GM12865 (cell line): ENCODE measurements around the gene SCAF1.

Experiments
- DNase-seq: peaks from one replicate; pipeline ENCODE4 v3.0.0; 2010; ENCODE audit warnings: low read depth
- H3K4me3 ChIP-seq: 2 replicates; pipeline ENCODE4 v1.5.1; 2011; ENCODE audit warnings: mild to moderate bottlenecking, low read depth, low read length, control low read depth
- TF ChIP-seq, protein P1 (sequence below): IDR thresholded peaks from 2 replicates; pipeline ENCODE4 v1.5.1; 2011; ENCODE audit warnings: low read length, control low read depth, low read depth, inconsistent platforms; ENCODE audit not compliant: insufficient read depth; ENCODE audit errors: missing control alignments

SCAF1 gene

GRCh38 chr19:49683814-49684250 is 41.8 kb downstream of the SCAF1 start:
- no peak for DNase-seq
- TF ChIP-seq, protein P1, sequence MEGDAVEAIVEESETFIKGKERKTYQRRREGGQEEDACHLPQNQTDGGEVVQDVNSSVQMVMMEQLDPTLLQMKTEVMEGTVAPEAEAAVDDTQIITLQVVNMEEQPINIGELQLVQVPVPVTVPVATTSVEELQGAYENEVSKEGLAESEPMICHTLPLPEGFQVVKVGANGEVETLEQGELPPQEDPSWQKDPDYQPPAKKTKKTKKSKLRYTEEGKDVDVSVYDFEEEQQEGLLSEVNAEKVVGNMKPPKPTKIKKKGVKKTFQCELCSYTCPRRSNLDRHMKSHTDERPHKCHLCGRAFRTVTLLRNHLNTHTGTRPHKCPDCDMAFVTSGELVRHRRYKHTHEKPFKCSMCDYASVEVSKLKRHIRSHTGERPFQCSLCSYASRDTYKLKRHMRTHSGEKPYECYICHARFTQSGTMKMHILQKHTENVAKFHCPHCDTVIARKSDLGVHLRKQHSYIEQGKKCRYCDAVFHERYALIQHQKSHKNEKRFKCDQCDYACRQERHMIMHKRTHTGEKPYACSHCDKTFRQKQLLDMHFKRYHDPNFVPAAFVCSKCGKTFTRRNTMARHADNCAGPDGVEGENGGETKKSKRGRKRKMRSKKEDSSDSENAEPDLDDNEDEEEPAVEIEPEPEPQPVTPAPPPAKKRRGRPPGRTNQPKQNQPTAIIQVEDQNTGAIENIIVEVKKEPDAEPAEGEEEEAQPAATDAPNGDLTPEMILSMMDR: no peak
- H3K4me3 ChIP-seq: no peak overlapping the region

- DNase-seq: peak; percentile 48
- H3K4me3 ChIP-seq: no peak overlapping the region
- TF ChIP-seq, protein P1: peak; percentile 67
Observed at GRCh38 chr19:49684251-49684982, 42.4 kb downstream of the SCAF1 start.

DNA sequence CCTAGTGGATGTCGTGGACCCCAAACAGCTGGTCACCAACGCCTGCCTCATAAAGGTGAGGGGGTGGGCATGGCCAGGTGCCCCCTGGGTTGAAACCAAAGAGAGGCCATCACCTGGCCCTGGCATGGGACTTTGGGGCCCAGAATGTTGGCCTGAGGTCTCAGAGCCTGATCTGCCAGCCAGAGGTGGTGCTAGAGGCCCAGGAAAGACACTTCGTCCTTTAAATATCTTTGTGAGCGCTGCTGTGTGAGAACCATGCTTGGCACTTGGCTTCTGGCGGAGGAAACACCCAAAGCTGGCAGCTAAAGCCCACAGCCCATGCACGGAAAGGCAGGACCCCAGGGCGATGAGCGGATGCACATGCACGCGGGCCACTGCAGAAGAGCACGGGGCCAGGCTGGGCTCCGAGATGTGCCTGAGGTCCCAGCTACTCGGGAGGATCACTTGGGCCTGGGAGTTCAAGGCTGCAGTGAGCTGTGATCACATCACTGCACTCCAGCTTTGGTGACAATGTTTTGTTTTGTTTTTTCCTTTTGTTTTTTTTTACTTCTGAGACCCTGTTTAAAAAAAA is 43.1 kb downstream of the SCAF1 start:
- no peak overlapping the region for H3K4me3 ChIP-seq
- TF ChIP-seq, protein P1: peak; percentile 2
- DNase-seq: no peak

GRCh38 chr19:49685845-49686332 is 43.9 kb downstream of the SCAF1 start:
- no peak for DNase-seq
- H3K4me3 ChIP-seq: no peak overlapping the region
- TF ChIP-seq, protein P1: no peak

DNA sequence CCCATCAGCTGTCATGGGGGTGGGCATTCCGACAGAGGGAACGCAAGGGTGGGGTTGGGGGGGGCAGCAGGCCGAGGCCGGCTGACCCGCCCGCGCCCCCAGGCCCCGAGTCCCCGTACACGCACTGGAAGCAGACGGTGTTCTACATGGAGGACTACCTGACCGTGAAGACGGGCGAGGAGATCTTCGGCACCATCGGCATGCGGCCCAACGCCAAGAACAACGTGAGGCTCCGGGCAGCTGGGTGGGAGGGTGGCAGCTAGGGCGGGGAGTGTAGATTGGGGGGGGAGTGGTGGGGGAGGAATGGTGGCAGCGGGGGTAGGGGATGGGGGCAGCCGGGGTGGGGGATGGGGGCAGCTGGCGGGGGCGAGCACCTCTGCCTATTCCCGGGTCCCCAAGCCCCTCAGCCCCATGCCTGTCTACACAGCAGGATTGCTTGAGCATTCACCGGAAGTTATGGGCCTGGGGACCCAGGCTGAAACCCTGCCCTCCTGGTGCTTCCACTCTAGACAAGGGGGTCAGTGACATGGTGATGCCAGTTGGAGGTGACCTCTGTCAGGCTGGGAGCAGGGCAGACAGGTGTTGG is 44.6 kb downstream of the SCAF1 start:
- TF ChIP-seq, protein P1: no peak
- no peak overlapping the region for H3K4me3 ChIP-seq
- DNase-seq: no peak

DNA sequence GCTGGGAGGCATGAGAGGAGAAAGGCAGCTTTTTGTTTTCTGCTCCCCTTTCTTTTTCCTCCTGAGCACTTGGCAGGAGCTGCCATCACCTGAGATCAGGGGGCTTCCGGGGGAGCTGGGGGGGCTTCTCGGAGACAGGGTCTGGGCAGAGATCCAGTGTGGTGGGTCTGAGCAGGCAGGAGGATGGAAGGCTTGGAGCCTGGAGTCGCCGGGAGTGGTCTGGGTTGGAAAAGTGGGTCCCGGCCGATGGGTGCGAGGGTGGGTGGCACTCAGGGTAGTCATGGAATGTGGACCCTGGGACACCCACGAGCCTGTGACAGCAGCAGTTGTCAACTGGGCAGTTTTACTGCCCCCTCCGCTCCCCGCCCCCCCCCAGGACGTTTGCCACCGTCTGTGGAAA is 45.1 kb downstream of the SCAF1 start:
- no peak overlapping the region for H3K4me3 ChIP-seq
- DNase-seq: no peak
- TF ChIP-seq, protein P1: no peak
